ENCODE data around the gene BNC2. TPM values are rescaled to one million over a fixed set of nuclear protein-coding genes. Genes with fewer than 3 reads are reported as not detected.

Gene BNC2
- total RNA-seq, 1 donor, result 2.5 TPM

GRCh38 chr9:16769291-16769690 is 101.2 kb downstream of the BNC2 start:
- Histone ChIP-seq H3K9me3 (ENCODE audit: low read depth, low read length) (no peaks in the 10 kb centered on the region), H3K4me1 (ENCODE audit: insufficient read depth, low read length) (no peaks in the 10 kb centered on the region), H3K4me3 (ENCODE audit: low read length) (no peak overlapping the region), H3K27me3 (ENCODE audit: insufficient read depth, low read length) (no peaks in the 10 kb centered on the region)

GRCh38 chr9:16768816-16769215 is 101.7 kb downstream of the BNC2 start:
- Histone ChIP-seq H3K4me1 (ENCODE audit: insufficient read depth, low read length) (no peaks in the 10 kb centered on the region), H3K4me3 (ENCODE audit: low read length) (no peak overlapping the region), H3K9me3 (ENCODE audit: low read depth, low read length) (no peaks in the 10 kb centered on the region), H3K27me3 (ENCODE audit: insufficient read depth, low read length) (no peaks in the 10 kb centered on the region)

GRCh38 chr9:16767366-16767765 is 103.1 kb downstream of the BNC2 start:
- no peak overlapping the region for H3K4me3 ChIP-seq (ENCODE audit: low read length)
- H3K4me1 ChIP-seq (ENCODE audit: insufficient read depth, low read length), result no peaks in the 10 kb centered on the region
- no peaks in the 10 kb centered on the region for H3K9me3 ChIP-seq (ENCODE audit: low read depth, low read length)
- no peaks in the 10 kb centered on the region for H3K27me3 ChIP-seq (ENCODE audit: insufficient read depth, low read length)

DNA sequence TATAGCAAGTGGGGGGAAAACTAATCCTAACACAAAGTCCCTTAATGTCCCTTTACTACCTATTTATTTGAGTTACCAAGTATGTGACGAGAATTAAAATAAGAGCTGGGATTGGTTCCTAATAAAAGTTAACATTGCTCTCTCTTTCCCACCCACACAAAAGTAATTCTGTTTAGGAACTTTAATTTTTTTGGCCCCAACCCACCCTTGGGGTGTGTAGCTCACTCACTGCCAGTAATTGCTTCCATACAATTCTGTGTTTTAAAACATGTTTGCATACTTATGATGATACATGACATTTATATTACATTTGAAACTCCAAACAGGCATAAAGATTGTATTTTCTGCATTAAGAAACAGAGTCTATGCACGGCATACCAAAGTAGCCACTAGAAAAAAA is 106.5 kb downstream of the BNC2 start:
- Histone ChIP-seq H3K9me3 (ENCODE audit: low read depth, low read length) (no peaks in the 10 kb centered on the region), H3K4me3 (ENCODE audit: low read length) (no peak overlapping the region), H3K27me3 (ENCODE audit: insufficient read depth, low read length) (no peaks in the 10 kb centered on the region), H3K4me1 (ENCODE audit: insufficient read depth, low read length) (no peaks in the 10 kb centered on the region)

- Histone ChIP-seq H3K4me3 (ENCODE audit: low read length) (no peak overlapping the region), H3K4me1 (ENCODE audit: insufficient read depth, low read length) (no peaks in the 10 kb centered on the region), H3K27me3 (ENCODE audit: insufficient read depth, low read length) (no peaks in the 10 kb centered on the region), H3K9me3 (ENCODE audit: low read depth, low read length) (no peaks in the 10 kb centered on the region)
These were observed 114.9 kb downstream of the BNC2 start for GRCh38 chr9:16755467-16756160.

- H3K4me1 ChIP-seq (ENCODE audit: insufficient read depth, low read length), result no peaks in the 10 kb centered on the region
- no peak overlapping the region for H3K4me3 ChIP-seq (ENCODE audit: low read length)
- H3K27me3 ChIP-seq (ENCODE audit: insufficient read depth, low read length), result no peaks in the 10 kb centered on the region
- H3K9me3 ChIP-seq (ENCODE audit: low read depth, low read length), result no peaks in the 10 kb centered on the region
These were observed 115.8 kb downstream of the BNC2 start for GRCh38 chr9:16754662-16755061.

GRCh38 chr9:16753256-16753655 is 117.2 kb downstream of the BNC2 start:
- Histone ChIP-seq H3K4me1 (ENCODE audit: insufficient read depth, low read length) (no peaks in the 10 kb centered on the region), H3K27me3 (ENCODE audit: insufficient read depth, low read length) (no peaks in the 10 kb centered on the region), H3K9me3 (ENCODE audit: low read depth, low read length) (no peaks in the 10 kb centered on the region), H3K4me3 (ENCODE audit: low read length) (no peak overlapping the region)

DNA sequence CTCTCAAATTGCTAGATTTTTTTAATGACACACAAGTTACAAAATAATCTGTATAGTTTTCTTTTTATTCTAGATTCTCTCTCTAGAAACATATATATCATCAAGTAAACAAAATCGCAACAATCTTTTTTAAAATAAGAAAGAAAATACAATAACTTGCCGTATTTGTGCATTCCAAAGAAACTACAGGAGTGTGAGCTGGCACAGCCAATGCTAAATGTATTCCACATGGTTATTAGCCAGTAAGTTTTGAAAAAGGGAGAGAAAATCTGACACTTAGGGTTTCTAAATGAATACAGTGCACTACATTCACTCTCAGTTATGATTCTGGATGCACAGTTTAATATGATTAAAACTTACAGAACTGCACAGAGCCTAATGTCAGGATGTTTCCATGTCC is 117.9 kb downstream of the BNC2 start:
- Histone ChIP-seq H3K4me1 (ENCODE audit: insufficient read depth, low read length) (no peaks in the 10 kb centered on the region), H3K9me3 (ENCODE audit: low read depth, low read length) (no peaks in the 10 kb centered on the region), H3K4me3 (ENCODE audit: low read length) (no peak overlapping the region), H3K27me3 (ENCODE audit: insufficient read depth, low read length) (no peaks in the 10 kb centered on the region)

DNA sequence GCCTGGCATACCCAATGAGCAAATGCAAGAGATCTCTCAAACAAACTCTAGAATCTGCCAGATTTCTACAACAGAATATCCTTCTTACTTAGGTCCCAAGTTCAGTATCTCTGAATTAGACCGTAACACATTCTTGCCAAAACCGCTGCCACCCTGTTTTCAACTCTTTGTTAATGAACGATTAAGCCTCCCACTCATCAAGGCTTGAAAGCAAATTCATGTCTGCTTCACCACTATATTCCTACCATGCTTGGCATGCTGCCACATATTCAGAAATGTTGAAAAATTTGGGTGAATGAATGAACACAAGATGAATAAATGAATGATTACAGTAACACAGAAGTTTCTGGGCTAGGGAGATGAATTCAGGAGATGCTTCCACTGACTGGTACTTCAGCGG is 119.9 kb downstream of the BNC2 start:
- no peak overlapping the region for H3K4me3 ChIP-seq (ENCODE audit: low read length)
- H3K27me3 ChIP-seq (ENCODE audit: insufficient read depth, low read length), result no peaks in the 10 kb centered on the region
- H3K4me1 ChIP-seq (ENCODE audit: insufficient read depth, low read length), result no peaks in the 10 kb centered on the region
- no peaks in the 10 kb centered on the region for H3K9me3 ChIP-seq (ENCODE audit: low read depth, low read length)

DNA sequence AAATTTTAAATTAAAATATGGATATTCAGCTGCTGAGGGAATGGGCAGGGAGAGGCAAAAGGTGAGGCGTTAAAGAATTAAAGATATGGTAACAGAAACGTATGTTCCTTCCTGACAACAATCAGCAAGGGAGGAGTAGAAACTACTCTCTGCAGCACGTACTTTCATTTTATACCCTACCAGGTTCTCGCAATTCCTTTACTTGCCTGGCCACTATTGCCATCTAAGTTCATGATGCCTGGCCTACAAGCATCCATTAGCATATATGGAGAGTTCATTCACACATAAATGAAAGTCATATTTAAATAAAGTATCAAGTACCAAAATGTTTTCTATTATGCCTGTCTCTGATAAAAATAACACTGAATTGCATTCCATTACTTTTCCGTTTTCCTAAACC is 125.1 kb downstream of the BNC2 start:
- H3K9me3 ChIP-seq (ENCODE audit: low read depth, low read length), result no peaks in the 10 kb centered on the region
- no peaks in the 10 kb centered on the region for H3K4me1 ChIP-seq (ENCODE audit: insufficient read depth, low read length)
- H3K4me3 ChIP-seq (ENCODE audit: low read length), result no peak overlapping the region
- H3K27me3 ChIP-seq (ENCODE audit: insufficient read depth, low read length), result no peaks in the 10 kb centered on the region

DNA sequence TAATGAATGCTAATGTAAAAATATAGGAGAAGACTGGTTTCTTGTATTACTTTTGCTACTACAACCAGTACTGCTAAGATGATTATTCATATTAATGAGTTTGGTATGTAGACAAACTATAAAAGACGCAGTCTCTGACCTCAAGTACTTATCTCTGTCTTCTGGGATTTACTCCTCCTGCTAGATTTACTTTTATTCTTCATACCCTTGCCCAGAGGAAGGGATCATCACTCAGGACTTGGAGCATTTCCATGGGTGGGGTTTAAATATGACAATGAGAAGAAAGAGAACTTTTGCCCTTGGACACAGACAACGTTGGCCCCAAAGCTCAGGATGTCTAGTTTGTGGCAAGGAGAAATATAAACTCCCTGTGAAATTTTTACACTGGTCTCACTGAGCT is 126.1 kb downstream of the BNC2 start:
- no peaks in the 10 kb centered on the region for H3K4me1 ChIP-seq (ENCODE audit: insufficient read depth, low read length)
- H3K9me3 ChIP-seq (ENCODE audit: low read depth, low read length), result no peaks in the 10 kb centered on the region
- H3K4me3 ChIP-seq (ENCODE audit: low read length), result no peak overlapping the region
- no peaks in the 10 kb centered on the region for H3K27me3 ChIP-seq (ENCODE audit: insufficient read depth, low read length)

DNA sequence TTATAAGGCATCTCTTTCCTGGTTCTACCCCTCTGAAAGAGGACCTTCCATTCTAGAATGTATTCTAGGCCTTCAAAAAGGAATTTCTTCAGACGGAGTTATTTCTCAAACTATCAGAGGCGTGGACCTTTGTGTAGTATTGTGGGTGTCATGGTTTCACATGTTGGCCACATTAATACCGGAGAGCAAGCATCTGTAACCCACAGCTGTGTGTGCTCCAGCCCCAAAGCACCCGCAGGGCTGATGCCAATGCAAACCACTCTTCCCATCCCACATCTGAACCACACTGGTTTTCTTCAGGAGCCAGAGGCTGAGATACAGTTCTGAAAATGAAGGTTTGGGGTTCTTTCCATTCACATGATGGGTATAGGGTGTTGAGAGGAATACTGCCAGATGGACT is 127.1 kb downstream of the BNC2 start:
- Histone ChIP-seq H3K4me1 (ENCODE audit: insufficient read depth, low read length) (no peaks in the 10 kb centered on the region), H3K4me3 (ENCODE audit: low read length) (no peak overlapping the region), H3K27me3 (ENCODE audit: insufficient read depth, low read length) (no peaks in the 10 kb centered on the region), H3K9me3 (ENCODE audit: low read depth, low read length) (no peaks in the 10 kb centered on the region)

DNA sequence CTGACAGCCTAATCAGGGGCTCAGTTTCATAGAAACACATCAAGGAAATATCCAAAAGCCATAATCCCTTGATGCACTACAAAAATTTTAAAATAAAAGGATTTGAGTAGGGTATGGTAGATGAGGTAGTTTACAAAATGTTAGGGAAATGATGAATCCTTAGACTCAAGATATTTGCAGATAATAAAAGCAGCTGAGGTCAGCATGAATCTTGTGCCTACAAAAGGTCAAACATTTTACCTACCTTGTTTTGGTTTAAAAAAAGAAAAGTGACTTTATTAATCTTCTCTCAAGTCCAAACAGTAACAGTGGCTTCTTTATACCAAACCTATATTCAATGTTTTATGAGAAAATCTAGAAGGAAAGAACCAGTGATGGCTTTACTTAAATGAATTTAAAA is 135.5 kb downstream of the BNC2 start:
- H3K27me3 ChIP-seq (ENCODE audit: insufficient read depth, low read length), result peaks cover 5% of the 10 kb centered on the region
- H3K4me3 ChIP-seq (ENCODE audit: low read length), result no peak overlapping the region
- H3K4me1 ChIP-seq (ENCODE audit: insufficient read depth, low read length), result no peaks in the 10 kb centered on the region
- H3K9me3 ChIP-seq (ENCODE audit: low read depth, low read length), result no peaks in the 10 kb centered on the region

GRCh38 chr9:16732546-16732945 is 137.9 kb downstream of the BNC2 start:
- Histone ChIP-seq H3K27me3 (ENCODE audit: insufficient read depth, low read length) (peaks cover 28% of the 10 kb centered on the region), H3K4me3 (ENCODE audit: low read length) (no peak overlapping the region), H3K9me3 (ENCODE audit: low read depth, low read length) (no peaks in the 10 kb centered on the region), H3K4me1 (ENCODE audit: insufficient read depth, low read length) (no peaks in the 10 kb centered on the region)

DNA sequence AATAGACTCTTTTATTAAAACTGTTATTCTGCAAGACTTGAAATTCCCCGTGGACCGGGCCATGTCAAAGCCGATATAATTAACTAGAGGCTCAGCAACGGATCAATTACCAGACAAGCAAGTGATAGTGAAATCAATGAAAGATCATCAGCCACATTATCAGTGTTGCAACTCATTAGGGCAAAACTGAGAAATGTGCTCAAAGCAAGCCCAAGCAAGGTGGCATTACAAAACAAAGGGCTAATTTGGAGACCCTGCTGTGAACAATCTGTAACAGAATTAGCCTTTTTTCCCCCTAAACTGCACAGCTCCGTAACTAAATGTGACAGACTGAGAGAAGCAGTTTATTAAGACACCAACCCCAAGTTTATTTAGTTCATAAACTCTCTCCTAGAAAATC is 140.3 kb downstream of the BNC2 start:
- Histone ChIP-seq H3K4me3 (ENCODE audit: low read length) (no peak overlapping the region), H3K4me1 (ENCODE audit: insufficient read depth, low read length) (peaks cover 7% of the 10 kb centered on the region), H3K9me3 (ENCODE audit: low read depth, low read length) (no peaks in the 10 kb centered on the region), H3K27me3 (ENCODE audit: insufficient read depth, low read length) (peaks cover 52% of the 10 kb centered on the region)

DNA sequence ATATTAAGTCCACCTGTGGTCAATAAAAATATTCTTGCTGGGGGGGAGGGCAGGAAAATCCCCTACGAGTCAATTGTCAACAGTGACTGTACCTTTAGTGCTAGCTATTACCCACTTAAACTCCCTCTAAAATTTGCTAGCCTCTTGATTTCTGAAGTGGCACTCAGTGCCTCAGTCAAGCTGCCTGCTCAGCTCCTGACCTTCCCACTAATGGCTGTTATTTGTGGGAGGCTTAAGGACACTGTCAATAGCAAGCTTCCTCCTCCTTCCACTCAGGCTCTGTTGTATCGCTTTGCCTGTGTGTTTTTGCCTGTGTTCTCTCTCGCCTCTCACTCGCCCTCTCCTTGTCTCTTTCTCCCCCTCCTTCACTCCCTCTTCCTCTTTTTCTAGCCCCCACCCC is 140.8 kb downstream of the BNC2 start:
- H3K4me3 ChIP-seq (ENCODE audit: low read length), result no peak overlapping the region
- peaks cover 55% of the 10 kb centered on the region for H3K27me3 ChIP-seq (ENCODE audit: insufficient read depth, low read length)
- peaks cover 7% of the 10 kb centered on the region for H3K4me1 ChIP-seq (ENCODE audit: insufficient read depth, low read length)
- no peaks in the 10 kb centered on the region for H3K9me3 ChIP-seq (ENCODE audit: low read depth, low read length)

All from mononuclear cell (primary cell).